Dendritic cell treated with granulocyte-macrophage colony-stimulating factor and Interleukin-4, amounts not matched to agents 40 ng/mL and 50 ng/mL, for 4 days (primary cell): ENCODE results near the gene TMEM43.
"Not testable (repeated sequence)": the region's sequence is repeated elsewhere in the genome, so short reads cannot be mapped to it uniquely, and the experiment has no call there.

Experiments
- H3K27ac Mint-ChIP-seq: one replicate; pipeline ENCODE4 v1.8.0; 2022; ENCODE audit warnings: mild to moderate bottlenecking, mixed read lengths
- H3K27me3 Mint-ChIP-seq: one replicate; pipeline ENCODE4 v1.8.0; 2022; ENCODE audit warnings: mild to moderate bottlenecking, mixed read lengths
- H3K36me3 Mint-ChIP-seq: one replicate; pipeline ENCODE4 v1.8.0; 2022; ENCODE audit warnings: low read depth, mixed read lengths
- H3K4me1 Mint-ChIP-seq: one replicate; pipeline ENCODE4 v1.8.0; 2022; ENCODE audit warnings: low read depth, mixed read lengths
- H3K4me3 Mint-ChIP-seq: one replicate; pipeline ENCODE4 v1.8.0; 2022; ENCODE audit warnings: mild to moderate bottlenecking, moderate library complexity, mixed read lengths
- H3K9me3 Mint-ChIP-seq: one replicate; pipeline ENCODE4 v1.8.0; 2022; ENCODE audit warnings: mixed read lengths
- intact Hi-C: fragments of 100-400 bp; cut with micrococcal nuclease; formaldehyde crosslinking; loops from one replicate; pipeline ENCODE4 v1.15.0; 2022

The TMEM43 gene

GRCh38 chr3:14117468-14118399 is 7.1 kb upstream of the TMEM43 start:
- no peaks in the 10 kb centered on the region for H3K9me3 Mint-ChIP-seq
- H3K4me1 Mint-ChIP-seq: peaks cover 23% of the 10 kb centered on the region
- no peak overlapping the region for H3K27ac Mint-ChIP-seq
- intact Hi-C loops: no loop called here
- H3K4me3 Mint-ChIP-seq: no peak overlapping the region
- peaks cover 89% of the 10 kb centered on the region for H3K36me3 Mint-ChIP-seq
- no peaks in the 10 kb centered on the region for H3K27me3 Mint-ChIP-seq

DNA sequence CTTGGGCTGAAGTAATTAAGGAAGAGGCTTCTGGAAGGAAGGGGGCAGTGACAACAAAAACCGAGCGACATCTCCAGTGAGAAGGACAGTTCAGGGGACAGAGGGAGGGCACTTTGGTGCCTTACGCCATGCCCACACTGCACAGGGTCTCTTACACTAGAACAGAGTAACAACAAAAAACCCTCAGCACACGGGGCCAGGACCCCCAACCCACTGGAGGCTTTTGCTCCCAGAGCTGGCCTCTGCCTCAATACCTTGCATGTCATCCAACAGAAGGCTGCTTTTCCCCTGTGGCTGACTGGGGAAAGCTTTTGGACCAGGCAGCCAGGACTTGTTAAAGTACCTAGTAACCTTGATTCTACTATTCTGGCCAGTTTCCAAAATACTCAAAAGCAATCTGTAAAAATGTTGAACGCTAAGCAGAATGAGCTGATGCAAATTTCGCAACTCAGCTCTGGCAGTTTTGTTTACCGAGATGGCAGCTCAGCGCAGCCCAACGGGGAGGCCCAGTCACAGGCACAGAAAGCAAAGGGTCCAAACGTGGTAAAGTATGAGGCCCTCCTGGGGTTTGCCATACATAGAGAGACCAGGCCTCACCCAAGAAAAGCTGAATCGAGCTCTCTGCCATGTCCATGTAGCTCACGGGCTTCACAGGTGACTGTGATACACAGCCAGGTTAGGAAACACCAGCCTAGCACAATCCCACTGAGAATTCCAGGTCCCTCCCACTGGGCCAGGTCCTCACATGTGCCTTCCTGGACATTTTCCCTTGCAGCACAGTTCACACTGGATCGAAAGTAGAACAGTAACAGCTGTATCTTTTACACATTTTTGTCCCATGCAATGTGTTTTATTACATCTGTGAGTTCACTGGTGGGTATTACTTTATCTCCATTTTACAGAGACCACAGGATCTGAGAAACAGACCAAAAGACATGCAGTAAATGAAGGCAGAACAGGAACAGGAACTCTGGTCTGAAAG is 6.2 kb upstream of the TMEM43 start:
- Mint-ChIP-seq H3K36me3 (peaks cover 81% of the 10 kb centered on the region), H3K27ac (no peak overlapping the region), H3K27me3 (no peaks in the 10 kb centered on the region), H3K9me3 (no peaks in the 10 kb centered on the region), H3K4me3 (no peak overlapping the region), H3K4me1 (peaks cover 32% of the 10 kb centered on the region)
- intact Hi-C loops: no loop called here

GRCh38 chr3:14119651-14120050 is 5.2 kb upstream of the TMEM43 start:
- Mint-ChIP-seq H3K36me3 (peaks cover 72% of the 10 kb centered on the region), H3K27ac (no peak overlapping the region), H3K4me3 (no peak overlapping the region), H3K4me1 (peaks cover 36% of the 10 kb centered on the region), H3K9me3 (no peaks in the 10 kb centered on the region), H3K27me3 (no peaks in the 10 kb centered on the region)
- intact Hi-C loops: loop anchor here (5.0 to 10.0 kb wide), 3 partner anchors 38 to 828 kb away; partner anchors contain the start of gene NR2C2

DNA sequence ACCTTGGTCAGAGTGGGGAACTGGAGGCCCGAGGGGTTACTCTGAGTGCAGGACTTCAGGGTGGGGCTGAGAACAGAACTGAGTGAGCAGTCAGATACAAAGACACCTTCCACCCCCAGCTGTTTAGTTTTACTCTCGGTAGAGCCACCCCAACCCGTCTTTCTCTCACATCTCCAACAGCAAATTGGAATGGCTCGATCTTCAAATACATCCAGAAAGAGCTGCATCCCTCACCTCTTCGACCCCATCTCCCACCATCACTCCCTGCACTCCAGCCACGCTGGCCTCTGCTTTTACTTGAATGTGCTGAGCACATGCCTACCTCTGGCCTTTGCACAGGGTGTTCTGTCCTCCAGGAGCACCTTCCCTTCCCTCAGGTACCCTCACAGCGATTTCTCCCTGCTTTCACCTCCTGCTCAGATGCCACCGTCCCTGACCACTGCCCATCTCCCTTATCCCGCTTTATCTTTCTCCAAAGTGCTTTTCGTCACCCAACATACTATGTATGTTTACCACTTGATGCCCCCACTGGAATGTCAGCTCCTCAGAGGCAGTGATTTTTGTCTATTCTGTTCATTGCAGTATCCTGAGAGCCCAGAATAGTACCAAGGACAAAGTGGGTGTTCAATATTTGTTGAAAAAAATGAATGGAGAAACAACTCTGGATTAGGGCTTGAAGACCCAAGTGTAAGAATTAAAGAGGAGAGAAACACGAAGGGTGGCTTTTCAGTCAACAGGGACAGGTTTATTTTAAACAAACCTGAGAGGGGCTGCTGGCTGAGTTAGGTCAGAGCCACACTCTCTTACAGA is 4.5 kb upstream of the TMEM43 start:
- intact Hi-C loops: loop anchor here (5.0 to 10.0 kb wide), 3 partner anchors 37 to 827 kb away; partner anchors contain the start of gene NR2C2
- Mint-ChIP-seq H3K4me3 (no peak overlapping the region), H3K36me3 (peaks cover 72% of the 10 kb centered on the region)

DNA sequence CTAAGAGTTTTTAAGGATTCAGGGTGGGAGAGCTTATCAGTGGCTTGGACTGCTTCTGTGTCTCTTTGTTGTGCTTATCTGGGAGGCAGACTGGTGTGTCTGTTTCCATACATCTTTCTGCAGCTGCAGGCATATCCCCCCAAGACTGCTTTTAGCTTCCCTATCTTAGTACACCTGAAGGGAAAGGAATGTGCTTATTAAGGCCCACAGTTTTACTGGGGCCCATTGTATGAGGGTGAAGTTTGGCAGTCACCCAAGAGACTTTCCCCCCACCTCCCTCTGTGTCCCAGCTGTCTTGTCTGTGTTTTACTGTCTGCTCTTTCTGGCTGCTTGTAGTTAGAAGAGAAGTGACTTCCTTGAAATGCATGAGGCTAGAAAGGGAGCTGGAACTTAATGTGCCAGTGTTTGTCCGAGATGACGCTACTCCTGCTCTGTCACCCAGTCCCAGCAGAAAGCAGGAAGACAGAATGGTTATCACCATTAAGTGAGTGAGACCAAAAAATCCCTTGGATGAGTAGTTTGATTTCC is 3.9 kb upstream of the TMEM43 start:
- not testable (repeated sequence) for H3K27me3 Mint-ChIP-seq, H3K27ac Mint-ChIP-seq, H3K9me3 Mint-ChIP-seq, H3K4me3 Mint-ChIP-seq
- Mint-ChIP-seq H3K4me1 (peaks cover 44% of the 10 kb centered on the region), H3K36me3 (peaks cover 70% of the 10 kb centered on the region)
- intact Hi-C loops: loop anchor here (5.0 to 10.0 kb wide), 3 partner anchors 36 to 826 kb away; partner anchors contain the start of gene NR2C2

More for the DNA sequence above, 4.5 kb upstream of the TMEM43 start:
- Mint-ChIP-seq H3K27me3 (no peaks in the 10 kb centered on the region), H3K9me3 (no peaks in the 10 kb centered on the region), H3K27ac (no peak overlapping the region), H3K4me1 (peaks cover 37% of the 10 kb centered on the region)

GRCh38 chr3:14121859-14122258 is 3.0 kb upstream of the TMEM43 start:
- H3K27me3 Mint-ChIP-seq: no peaks in the 10 kb centered on the region
- intact Hi-C loops: loop anchor here (5.0 to 10.0 kb wide), 3 partner anchors 35 to 825 kb away; partner anchors contain the start of gene NR2C2
- no peaks in the 10 kb centered on the region for H3K9me3 Mint-ChIP-seq

GRCh38 chr3:14122301-14122700 is 2.6 kb upstream of the TMEM43 start:
- peak overlapping the region; percentile 9 for H3K27ac Mint-ChIP-seq
- peaks cover 57% of the 10 kb centered on the region for H3K4me1 Mint-ChIP-seq
- peaks cover 59% of the 10 kb centered on the region for H3K36me3 Mint-ChIP-seq
- no peaks in the 10 kb centered on the region for H3K27me3 Mint-ChIP-seq
- no peaks in the 10 kb centered on the region for H3K9me3 Mint-ChIP-seq
- H3K4me3 Mint-ChIP-seq: no peak overlapping the region
- intact Hi-C loops: loop anchor here (5.0 to 10.0 kb wide), 3 partner anchors 35 to 825 kb away; partner anchors contain the start of gene NR2C2

More at GRCh38 chr3:14121859-14122258, 3.0 kb upstream of the TMEM43 start:
- Mint-ChIP-seq H3K4me3 (no peak overlapping the region), H3K36me3 (peaks cover 61% of the 10 kb centered on the region), H3K4me1 (peaks cover 52% of the 10 kb centered on the region), H3K27ac (no peak overlapping the region)

DNA sequence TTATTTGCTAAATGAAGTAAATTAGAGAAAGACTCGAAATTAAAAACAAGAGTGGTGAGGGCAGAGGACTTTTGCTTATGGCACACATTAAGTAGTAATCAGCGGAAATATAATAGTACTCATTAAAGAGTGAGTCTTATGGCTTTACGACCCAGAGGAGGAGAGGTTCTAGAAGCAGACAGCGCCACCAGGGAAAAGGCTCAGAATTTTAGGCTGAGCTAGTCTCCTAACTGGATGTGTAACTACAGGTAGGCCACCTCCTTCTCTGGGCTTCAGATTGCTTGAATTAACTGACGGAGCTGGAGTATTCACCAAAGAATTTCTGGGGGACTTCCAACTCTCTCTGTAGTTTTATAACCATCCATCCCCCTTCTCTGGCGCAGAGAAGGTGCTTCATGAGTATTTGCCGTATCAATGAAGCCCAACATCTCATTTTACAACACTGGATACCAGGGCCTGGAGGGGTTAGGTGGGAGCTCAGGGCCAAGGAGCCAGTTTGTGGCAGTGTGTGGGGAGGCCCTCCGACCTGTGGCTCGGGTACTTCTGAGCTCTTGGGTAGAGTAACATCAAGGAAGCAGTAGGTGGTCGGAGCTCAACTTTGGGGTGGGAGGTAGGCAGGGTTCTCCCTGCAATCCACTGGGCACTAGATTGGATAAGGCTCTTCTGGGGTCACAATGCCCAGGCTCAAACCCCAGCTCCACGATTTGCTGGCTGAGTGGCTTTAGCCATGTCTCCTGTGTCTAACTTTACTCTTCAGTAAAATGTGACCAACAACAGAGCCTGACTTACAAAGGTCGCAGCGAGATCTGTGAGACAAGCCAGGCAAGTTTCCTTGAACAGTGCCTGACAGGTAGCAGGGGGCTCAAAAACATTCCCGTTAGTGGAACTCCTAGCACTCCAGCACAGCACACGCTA is 1.3 kb upstream of the TMEM43 start:
- H3K27me3 Mint-ChIP-seq: no peaks in the 10 kb centered on the region
- peak overlapping the region; percentile 99 for H3K4me3 Mint-ChIP-seq
- no peaks in the 10 kb centered on the region for H3K9me3 Mint-ChIP-seq
- H3K36me3 Mint-ChIP-seq: peaks cover 61% of the 10 kb centered on the region
- H3K27ac Mint-ChIP-seq: peak overlapping the region; percentile 97
- intact Hi-C loops: loop anchor here (1.0 to 10.0 kb wide), 5 partner anchors 34 to 824 kb away; partner anchors contain the start of genes CCDC174, LSM3, NR2C2 and XPC
- H3K4me1 Mint-ChIP-seq: peaks cover 69% of the 10 kb centered on the region

- Mint-ChIP-seq H3K4me1 (peaks cover 70% of the 10 kb centered on the region), H3K36me3 (peaks cover 67% of the 10 kb centered on the region), H3K27me3 (no peaks in the 10 kb centered on the region), H3K27ac (peak overlapping the region; percentile 97), H3K9me3 (no peaks in the 10 kb centered on the region), H3K4me3 (peak overlapping the region; percentile 99)
- intact Hi-C loops: loop anchor here (1.0 to 10.0 kb wide), 5 partner anchors 33 to 823 kb away; partner anchors contain the start of genes CCDC174, LSM3, NR2C2 and XPC
These were observed 633 bp upstream of the TMEM43 start for GRCh38 chr3:14124223-14124614.

GRCh38 chr3:14125193-14126016 is 553 bp downstream of the TMEM43 start:
- Mint-ChIP-seq H3K4me3 (peak overlapping the region; percentile 99), H3K27me3 (no peaks in the 10 kb centered on the region), H3K4me1 (peaks cover 61% of the 10 kb centered on the region), H3K36me3 (peaks cover 70% of the 10 kb centered on the region), H3K27ac (peak overlapping the region; percentile 97), H3K9me3 (no peaks in the 10 kb centered on the region)
- intact Hi-C loops: loop anchor here (1.0 to 10.0 kb wide), 3 partner anchors 19 to 525 kb away; partner anchors contain the start of gene CCDC174
